Measurements from ENCODE around the gene PCDH12. TPM values are rescaled to one million over a fixed set of nuclear protein-coding genes. Genes with fewer than 3 reads are reported as not detected.

Gene PCDH12
- total RNA-seq, 1 donor: under 0.01 TPM

DNA sequence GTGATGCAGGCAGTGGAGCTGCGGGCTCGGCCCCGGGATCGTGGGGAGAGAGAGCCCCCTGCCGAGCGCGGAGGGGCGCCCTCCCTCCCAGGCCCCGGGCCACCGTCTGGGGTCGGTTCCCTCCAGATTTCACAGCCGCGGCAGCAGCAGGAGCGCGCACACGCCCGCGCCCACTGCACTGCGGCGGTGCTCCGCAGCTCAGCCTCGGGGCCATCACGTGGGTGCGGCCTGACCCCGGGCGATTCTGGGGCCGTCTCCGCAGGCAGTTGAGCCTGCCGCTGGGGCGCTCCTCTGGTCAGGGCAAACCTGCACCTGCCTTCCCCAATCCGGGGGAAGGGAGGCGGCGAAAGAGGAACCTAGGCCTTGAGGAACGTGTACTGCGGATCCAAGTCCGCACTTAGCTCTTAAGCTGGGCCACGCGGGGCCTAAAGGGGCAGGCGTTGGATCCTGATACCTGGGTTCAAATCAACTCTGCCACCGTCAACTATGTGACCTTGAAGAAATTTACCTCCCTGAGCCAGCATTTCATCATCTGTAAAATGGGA is 43.7 kb downstream of the PCDH12 start:
- no peak for DNase-seq (ENCODE audit: low read depth)
- TF ChIP-seq, protein P1, sequence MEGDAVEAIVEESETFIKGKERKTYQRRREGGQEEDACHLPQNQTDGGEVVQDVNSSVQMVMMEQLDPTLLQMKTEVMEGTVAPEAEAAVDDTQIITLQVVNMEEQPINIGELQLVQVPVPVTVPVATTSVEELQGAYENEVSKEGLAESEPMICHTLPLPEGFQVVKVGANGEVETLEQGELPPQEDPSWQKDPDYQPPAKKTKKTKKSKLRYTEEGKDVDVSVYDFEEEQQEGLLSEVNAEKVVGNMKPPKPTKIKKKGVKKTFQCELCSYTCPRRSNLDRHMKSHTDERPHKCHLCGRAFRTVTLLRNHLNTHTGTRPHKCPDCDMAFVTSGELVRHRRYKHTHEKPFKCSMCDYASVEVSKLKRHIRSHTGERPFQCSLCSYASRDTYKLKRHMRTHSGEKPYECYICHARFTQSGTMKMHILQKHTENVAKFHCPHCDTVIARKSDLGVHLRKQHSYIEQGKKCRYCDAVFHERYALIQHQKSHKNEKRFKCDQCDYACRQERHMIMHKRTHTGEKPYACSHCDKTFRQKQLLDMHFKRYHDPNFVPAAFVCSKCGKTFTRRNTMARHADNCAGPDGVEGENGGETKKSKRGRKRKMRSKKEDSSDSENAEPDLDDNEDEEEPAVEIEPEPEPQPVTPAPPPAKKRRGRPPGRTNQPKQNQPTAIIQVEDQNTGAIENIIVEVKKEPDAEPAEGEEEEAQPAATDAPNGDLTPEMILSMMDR (IDR thresholded peaks at IDR 0.05; ENCODE audit: insufficient read depth, low read length): peak; percentile 22

DNA sequence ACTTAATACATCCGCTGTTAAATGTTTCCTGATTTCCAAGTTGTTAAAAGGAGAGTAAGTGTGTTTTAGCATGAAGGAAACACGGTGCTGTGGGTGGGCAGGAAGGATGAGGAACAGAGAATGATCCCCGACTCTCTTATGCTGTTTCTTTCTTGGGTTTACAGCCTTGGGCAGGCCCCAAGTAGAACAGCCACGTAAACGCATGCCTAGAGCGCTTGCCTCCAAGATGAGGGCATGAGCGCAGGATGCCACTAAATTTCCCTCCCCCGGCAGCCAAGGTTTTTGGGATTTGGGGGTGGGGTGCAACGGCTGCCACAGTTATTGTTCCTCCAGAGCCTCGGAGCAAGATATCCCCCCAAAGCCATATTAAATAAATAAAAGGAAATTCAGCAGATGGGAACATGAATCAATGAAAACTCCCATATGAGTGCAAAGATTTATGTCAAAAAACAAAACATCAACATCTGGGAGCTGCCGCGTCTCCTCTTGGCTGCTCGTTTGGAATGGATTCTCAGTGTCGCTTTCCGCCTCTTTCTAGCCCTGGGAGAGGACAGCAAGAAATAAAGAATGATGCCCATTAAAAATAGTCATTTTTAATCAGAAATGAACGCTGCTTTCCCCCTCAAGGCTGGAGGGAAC is 44.3 kb downstream of the PCDH12 start:
- TF ChIP-seq, protein P1 (IDR thresholded peaks at IDR 0.05; ENCODE audit: insufficient read depth, low read length): no peak
- peak overlapping the region; percentile 44 for H3K4me3 ChIP-seq (ENCODE audit: low read depth, low read length)
- no peak for DNase-seq (ENCODE audit: low read depth)

More for the DNA sequence above, 43.7 kb downstream of the PCDH12 start:
- peak overlapping the region; percentile 44 for H3K4me3 ChIP-seq (ENCODE audit: low read depth, low read length)

DNA sequence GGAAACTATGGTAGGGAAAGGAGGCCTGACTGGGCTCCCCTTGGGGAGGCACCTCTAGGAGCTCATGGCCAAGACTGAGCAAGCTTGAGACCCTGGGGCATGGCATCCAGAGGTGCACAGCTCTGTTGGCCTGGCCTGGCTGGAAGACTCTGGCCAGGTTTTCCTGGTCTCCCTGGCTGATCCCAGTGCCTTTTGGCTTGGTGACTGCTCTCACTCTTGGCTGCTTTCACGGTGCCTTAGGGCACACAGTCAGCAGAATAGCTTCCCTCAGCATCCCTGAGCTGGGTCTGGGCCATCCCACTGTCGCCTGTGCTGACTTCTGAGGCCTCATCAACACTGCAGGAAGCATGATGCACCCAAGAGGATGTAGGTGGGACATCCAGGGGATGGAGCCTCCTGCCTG is 47.7 kb downstream of the PCDH12 start:
- peak; percentile 49 for DNase-seq (ENCODE audit: low read depth)
- TF ChIP-seq, protein P1 (IDR thresholded peaks at IDR 0.05; ENCODE audit: insufficient read depth, low read length): no peak
- H3K4me3 ChIP-seq (ENCODE audit: low read depth, low read length): no peak overlapping the region

DNA sequence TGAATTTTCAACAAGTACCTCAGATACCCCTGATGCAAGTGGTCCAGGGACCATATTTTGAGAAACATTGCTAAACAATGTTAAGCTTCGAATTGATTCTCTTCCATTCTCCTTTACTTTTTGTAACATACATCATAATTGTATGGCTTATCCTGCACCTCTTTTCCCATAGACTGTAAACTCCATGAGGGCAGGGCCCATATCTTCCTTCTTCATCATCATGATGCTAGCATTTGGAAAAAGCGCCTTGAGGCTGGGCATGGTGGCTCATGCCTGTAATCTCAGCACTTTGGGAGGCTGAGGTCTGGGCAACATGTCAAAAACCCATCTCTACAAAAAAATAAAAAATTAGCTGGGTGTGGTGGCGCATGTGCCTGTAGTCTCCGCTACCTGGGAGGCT is 48.8 kb downstream of the PCDH12 start:
- no peak for DNase-seq (ENCODE audit: low read depth)

DNA sequence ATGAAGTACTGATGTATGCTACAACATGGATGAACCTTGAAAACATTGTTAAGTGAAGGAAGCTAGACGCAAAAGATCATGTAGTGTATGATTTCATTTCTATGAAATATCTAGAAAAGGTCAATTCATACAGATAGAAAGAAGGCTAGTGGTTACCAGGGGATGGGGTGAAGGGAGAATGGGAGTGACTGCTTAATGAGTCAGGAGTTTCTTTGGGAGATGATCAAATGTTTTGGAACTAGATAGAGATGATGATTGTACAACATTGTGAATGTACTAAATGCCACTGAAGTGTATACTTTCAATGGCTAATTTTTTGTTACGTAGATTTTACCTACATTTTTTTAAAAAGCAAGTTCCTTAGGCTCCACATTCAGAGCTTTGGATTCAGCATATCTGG is 49.2 kb downstream of the PCDH12 start:
- TF ChIP-seq, protein P1 (IDR thresholded peaks at IDR 0.05; ENCODE audit: insufficient read depth, low read length): no peak
- DNase-seq (ENCODE audit: low read depth): peak; percentile 41
- H3K4me3 ChIP-seq (ENCODE audit: low read depth, low read length): no peak overlapping the region

More for the DNA sequence above, 48.8 kb downstream of the PCDH12 start:
- TF ChIP-seq, protein P1 (IDR thresholded peaks at IDR 0.05; ENCODE audit: insufficient read depth, low read length): no peak
- no peak overlapping the region for H3K4me3 ChIP-seq (ENCODE audit: low read depth, low read length)

DNA sequence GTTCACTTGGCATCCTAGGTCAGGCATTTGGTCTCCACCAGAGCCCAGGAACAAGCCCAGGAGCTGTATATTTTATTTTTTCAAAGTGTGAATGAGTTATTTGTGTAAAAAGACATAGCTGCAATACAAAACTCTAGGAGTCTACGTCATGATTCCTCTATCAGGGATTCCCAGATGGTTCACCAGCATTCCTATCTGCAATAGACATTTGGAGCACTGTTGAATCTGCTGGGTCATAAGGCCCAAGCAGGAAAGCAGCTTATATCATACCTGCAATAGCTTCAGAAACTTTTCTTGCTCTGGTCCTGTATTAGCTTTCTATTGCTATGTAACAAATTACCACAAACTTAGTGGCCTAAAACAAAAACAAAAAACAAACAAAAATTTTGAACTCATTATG is 51.0 kb downstream of the PCDH12 start:
- no peak overlapping the region for H3K4me3 ChIP-seq (ENCODE audit: low read depth, low read length)
- no peak for DNase-seq (ENCODE audit: low read depth)
- TF ChIP-seq, protein P1 (IDR thresholded peaks at IDR 0.05; ENCODE audit: insufficient read depth, low read length): no peak
